OCI-LY1 (cell line): ENCODE data around the gene CRTC1.
"Not testable (repeated sequence)": the region's sequence is repeated elsewhere in the genome, so short reads cannot be mapped to it uniquely, and the experiment has no call there.

Source experiments
- H2AFZ ChIP-seq: fragments of 200-600 bp; sonication (generic), shearing (Covaris generic); 2 replicates; pipeline ENCODE4 v1.6.0; 2014; ENCODE audit warnings: antibody characterized with exemption, mild to moderate bottlenecking, low read length
- H3F3A ChIP-seq: fragments of 200-600 bp; sonication (generic), shearing (Covaris generic); 2 replicates; pipeline ENCODE4 v1.6.0; 2014; ENCODE audit warnings: mild to moderate bottlenecking, antibody characterized with exemption, low read length, moderate library complexity; ENCODE audit not compliant: insufficient read depth
- H3K27ac ChIP-seq: fragments of 200-600 bp; sonication (generic); 2 replicates; pipeline ENCODE4 v1.5.1; 2014; ENCODE audit warnings: low read length, mixed run types, mild to moderate bottlenecking, low read depth; ENCODE audit not compliant: poor library complexity, severe bottlenecking
- H3K27me3 ChIP-seq: fragments of 200-600 bp; sonication (generic); 2 replicates; pipeline ENCODE4 v1.6.0; 2014; ENCODE audit warnings: antibody characterized with exemption, mild to moderate bottlenecking, low read length, moderate library complexity; ENCODE audit not compliant: insufficient read depth
- H3K36me3 ChIP-seq: fragments of 200-600 bp; sonication (generic); 2 replicates; pipeline ENCODE4 v1.6.1; 2014; ENCODE audit warnings: mild to moderate bottlenecking, antibody characterized with exemption, low read length, moderate library complexity, mixed read lengths; ENCODE audit not compliant: insufficient read depth
- H3K4me1 ChIP-seq: fragments of 200-600 bp; sonication (generic); 2 replicates; pipeline ENCODE4 v1.5.1; 2014; ENCODE audit warnings: mild to moderate bottlenecking, low read length, moderate library complexity; ENCODE audit not compliant: insufficient read depth, severe bottlenecking
- H3K4me2 ChIP-seq: fragments of 200-600 bp; sonication (generic), shearing (Covaris generic); 2 replicates; pipeline ENCODE4 v1.6.1; 2014; ENCODE audit warnings: low read length
- H3K4me3 ChIP-seq: fragments of 200-600 bp; sonication (generic); 2 replicates; pipeline ENCODE4 v1.5.1; 2014; ENCODE audit warnings: low read length, low read depth, mild to moderate bottlenecking, mixed read lengths; ENCODE audit not compliant: poor library complexity, severe bottlenecking
- H3K79me2 ChIP-seq: fragments of 200-600 bp; shearing (Covaris generic); 2 replicates; pipeline ENCODE4 v1.6.1; 2016; ENCODE audit warnings: mixed run types, low read length, mixed read lengths; ENCODE audit not compliant: insufficient read depth
- H3K9ac ChIP-seq: fragments of 200-600 bp; sonication (generic), shearing (Covaris generic); 2 replicates; pipeline ENCODE4 v1.6.1; 2014; ENCODE audit warnings: mild to moderate bottlenecking, low read length, mixed read lengths
- H3K9me2 ChIP-seq: fragments of 200-600 bp; sonication (generic), shearing (Covaris generic); 2 replicates; pipeline ENCODE4 v1.6.1; 2014; ENCODE audit warnings: low read depth, mild to moderate bottlenecking, low read length, mixed read lengths
- H3K9me3 ChIP-seq: fragments of 200-600 bp; shearing (Covaris generic); 2 replicates; pipeline ENCODE4 v1.6.1; 2014; ENCODE audit warnings: low read length, mixed read lengths
- H4K20me1 ChIP-seq: fragments of 200-600 bp; sonication (generic), shearing (Covaris generic); 2 replicates; pipeline ENCODE4 v1.6.0; 2016; ENCODE audit warnings: mild to moderate bottlenecking, low read length; ENCODE audit not compliant: insufficient read depth
- EZH2 ChIP-seq: fragments of 200-600 bp; sonication (generic), shearing (Covaris generic); IDR thresholded peaks from 2 replicates; pipeline ENCODE4 v1.8.0; 2017; ENCODE audit warnings: borderline replicate concordance, mixed run types, mild to moderate bottlenecking, antibody characterized with exemption, low read length, moderate library complexity, mixed read lengths
- TF ChIP-seq, protein P1 (sequence below): fragments of 200-600 bp; sonication (generic), shearing (Covaris generic); IDR thresholded peaks from 2 replicates; pipeline ENCODE4 v1.5.1; 2017; ENCODE audit warnings: mild to moderate bottlenecking, antibody characterized with exemption, low read length, moderate library complexity, mixed read lengths

CRTC1 gene

DNA sequence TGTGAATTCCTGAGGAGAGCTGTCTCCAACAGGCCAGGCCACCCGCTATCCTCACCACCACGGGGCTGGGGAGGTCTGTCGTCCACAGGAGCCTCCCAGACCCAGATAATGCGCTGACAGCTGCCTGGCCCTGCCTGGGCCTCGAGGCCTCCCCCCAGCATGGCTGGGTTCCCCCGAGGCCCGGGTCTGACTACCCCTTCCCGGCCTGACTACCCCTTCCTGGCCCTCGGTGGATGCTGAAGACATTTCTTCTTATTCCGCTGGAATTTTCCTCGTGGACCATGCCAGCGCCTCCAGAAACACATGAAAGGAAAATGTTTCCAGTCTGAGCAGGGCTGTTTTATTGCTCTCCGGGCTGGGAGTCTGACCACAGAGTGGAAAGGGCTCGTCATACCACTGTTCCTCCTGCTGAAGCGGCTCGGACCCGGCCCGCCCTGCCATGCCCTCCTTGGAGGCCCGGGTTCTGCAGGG lies 124.4 kb downstream of the CRTC1 start:
- Histone ChIP-seq H3K27ac (no peak overlapping the region), H3K4me3 (no peak overlapping the region), H3K27me3 (no peaks in the 10 kb centered on the region; the same call in 1 of the 2 replicates), H3K9me3 (no peaks in the 10 kb centered on the region), H3K9me2 (no peaks in the 10 kb centered on the region), H4K20me1 (no peaks in the 10 kb centered on the region), H3K36me3 (no peaks in the 10 kb centered on the region), H3K79me2 (no peaks in the 10 kb centered on the region), H2AFZ (no peak overlapping the region), H3K9ac (no peak overlapping the region), H3F3A (no peaks in the 10 kb centered on the region), H3K4me2 (no peak overlapping the region), H3K4me1 (no peaks in the 10 kb centered on the region)
- TF ChIP-seq EZH2: no peak
- TF ChIP-seq, protein P1, sequence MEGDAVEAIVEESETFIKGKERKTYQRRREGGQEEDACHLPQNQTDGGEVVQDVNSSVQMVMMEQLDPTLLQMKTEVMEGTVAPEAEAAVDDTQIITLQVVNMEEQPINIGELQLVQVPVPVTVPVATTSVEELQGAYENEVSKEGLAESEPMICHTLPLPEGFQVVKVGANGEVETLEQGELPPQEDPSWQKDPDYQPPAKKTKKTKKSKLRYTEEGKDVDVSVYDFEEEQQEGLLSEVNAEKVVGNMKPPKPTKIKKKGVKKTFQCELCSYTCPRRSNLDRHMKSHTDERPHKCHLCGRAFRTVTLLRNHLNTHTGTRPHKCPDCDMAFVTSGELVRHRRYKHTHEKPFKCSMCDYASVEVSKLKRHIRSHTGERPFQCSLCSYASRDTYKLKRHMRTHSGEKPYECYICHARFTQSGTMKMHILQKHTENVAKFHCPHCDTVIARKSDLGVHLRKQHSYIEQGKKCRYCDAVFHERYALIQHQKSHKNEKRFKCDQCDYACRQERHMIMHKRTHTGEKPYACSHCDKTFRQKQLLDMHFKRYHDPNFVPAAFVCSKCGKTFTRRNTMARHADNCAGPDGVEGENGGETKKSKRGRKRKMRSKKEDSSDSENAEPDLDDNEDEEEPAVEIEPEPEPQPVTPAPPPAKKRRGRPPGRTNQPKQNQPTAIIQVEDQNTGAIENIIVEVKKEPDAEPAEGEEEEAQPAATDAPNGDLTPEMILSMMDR: no peak

DNA sequence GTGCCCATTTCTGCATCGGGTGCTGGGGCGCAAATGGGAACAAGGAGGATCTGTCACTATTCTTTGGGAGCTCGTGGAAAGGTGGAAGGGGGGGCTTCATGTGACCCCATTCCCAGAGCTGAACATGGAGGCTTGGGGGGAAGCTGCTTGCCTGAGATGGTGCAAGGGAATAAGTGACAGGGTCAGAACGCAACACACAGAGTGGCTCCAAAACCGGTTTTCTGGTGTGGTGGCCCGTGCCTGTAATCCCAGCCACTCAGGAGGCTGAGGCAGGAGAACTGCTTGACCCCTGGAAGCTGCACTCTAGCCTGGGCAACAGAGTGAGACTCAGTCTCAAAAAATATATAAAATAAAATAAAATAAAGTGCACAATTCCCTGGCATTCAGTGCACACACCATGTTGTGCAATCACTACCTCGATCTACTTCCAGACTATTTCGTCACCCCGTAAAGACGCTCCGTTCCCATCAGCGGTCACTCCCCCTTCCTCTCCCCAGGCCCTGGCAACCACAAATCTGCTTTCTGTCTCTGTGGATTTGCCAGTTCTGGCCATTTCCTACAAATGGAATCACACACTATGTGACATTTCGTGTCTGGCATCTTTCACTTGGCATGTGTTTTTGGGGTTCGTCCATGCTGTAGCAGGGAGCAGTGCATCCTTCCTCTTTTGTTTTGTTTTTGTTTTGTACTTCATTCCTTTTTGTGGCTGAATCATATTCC lies 125.8 kb downstream of the CRTC1 start:
- no peak overlapping the region for H3K27ac ChIP-seq
- no peaks in the 10 kb centered on the region for H3K9me2 ChIP-seq
- no peaks in the 10 kb centered on the region for H3K36me3 ChIP-seq
- H3K9ac ChIP-seq: no peak overlapping the region
- H3F3A ChIP-seq: no peaks in the 10 kb centered on the region
- H3K4me2 ChIP-seq: no peak overlapping the region
- H3K4me3 ChIP-seq: no peak overlapping the region
- no peaks in the 10 kb centered on the region for H4K20me1 ChIP-seq
- no peak for TF ChIP-seq EZH2
- TF ChIP-seq, protein P1: no peak
- no peak overlapping the region for H2AFZ ChIP-seq
- H3K4me1 ChIP-seq: no peaks in the 10 kb centered on the region
- H3K79me2 ChIP-seq: no peaks in the 10 kb centered on the region
- H3K27me3 ChIP-seq: no peaks in the 10 kb centered on the region; the same call in 1 of the 2 replicates
- H3K9me3 ChIP-seq: no peaks in the 10 kb centered on the region

DNA sequence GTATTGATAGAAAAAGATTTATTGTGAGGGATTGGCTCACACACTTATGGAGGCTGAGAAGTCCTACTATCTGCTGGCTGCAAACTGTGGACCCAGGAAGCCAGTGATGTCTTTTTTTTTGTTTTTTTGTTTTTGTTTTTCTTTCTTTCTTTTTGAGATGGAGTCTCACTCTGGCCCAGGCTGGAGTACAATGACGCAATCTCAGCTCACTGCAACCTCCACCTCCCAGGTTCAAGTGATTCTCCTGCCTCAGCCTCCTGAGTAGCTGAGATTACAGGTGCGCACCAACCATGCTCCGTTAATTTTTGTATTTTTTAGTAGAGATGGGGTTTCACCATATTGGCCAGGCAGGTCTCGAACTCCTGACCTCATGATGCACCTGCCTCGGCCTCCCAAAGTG lies 128.2 kb downstream of the CRTC1 start:
- not testable (repeated sequence) for H3K4me2 ChIP-seq, H3K79me2 ChIP-seq, H3K27ac ChIP-seq, H3K36me3 ChIP-seq, H3K4me1 ChIP-seq, H3K4me3 ChIP-seq, H2AFZ ChIP-seq, H3K9me2 ChIP-seq, H4K20me1 ChIP-seq, H3K9me3 ChIP-seq, H3K27me3 ChIP-seq, H3F3A ChIP-seq, H3K9ac ChIP-seq

DNA sequence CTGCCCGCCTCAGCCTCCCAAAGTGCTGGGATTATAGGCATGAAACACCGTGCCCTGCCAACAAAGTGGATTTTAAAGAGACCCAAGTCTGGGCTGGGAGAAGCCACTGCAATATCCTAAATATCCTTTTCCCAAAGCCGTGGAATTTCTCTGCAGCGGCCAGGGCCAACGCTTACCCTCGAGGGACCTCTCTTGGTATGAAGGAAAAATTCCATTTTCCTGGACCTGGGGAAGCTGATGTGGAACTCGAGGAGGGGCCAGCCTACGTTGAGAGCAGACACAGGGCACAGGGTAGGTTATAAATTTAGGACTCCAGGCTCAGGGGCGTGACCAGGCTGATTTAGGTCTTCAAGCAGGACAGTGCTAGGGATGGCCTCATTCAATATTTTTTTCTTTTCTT lies 130.6 kb downstream of the CRTC1 start:
- H3F3A ChIP-seq: no peaks in the 10 kb centered on the region
- no peaks in the 10 kb centered on the region for H4K20me1 ChIP-seq
- no peaks in the 10 kb centered on the region for H3K27me3 ChIP-seq
- no peak overlapping the region for H3K9ac ChIP-seq
- H3K27ac ChIP-seq: no peak overlapping the region
- H3K4me2 ChIP-seq: no peak overlapping the region
- H3K9me3 ChIP-seq: no peaks in the 10 kb centered on the region
- H3K4me3 ChIP-seq: no peak overlapping the region
- H3K4me1 ChIP-seq: no peaks in the 10 kb centered on the region
- H2AFZ ChIP-seq: no peak overlapping the region
- H3K9me2 ChIP-seq: no peaks in the 10 kb centered on the region
- H3K79me2 ChIP-seq: no peaks in the 10 kb centered on the region
- no peaks in the 10 kb centered on the region for H3K36me3 ChIP-seq
- no peak for TF ChIP-seq EZH2
- TF ChIP-seq, protein P1: no peak
